T-cell (primary cell): Measurements from ENCODE around the gene IFNLR1. TPM values are rescaled to one million over a fixed set of nuclear protein-coding genes. Genes with fewer than 3 reads are reported as not detected.

Source experiments
- ATAC-seq, 4 experiments: fragments of 200-7000 bp in 3 of 4; fragments of 150-1000 bp in 1 of 4; cut with Tn5 transposase; replicated peaks in 1 of 4; 1 replicate in 3 of 4; 2 replicates in 1 of 4; pipeline ENCODE4 v1.10.0; 2021; ENCODE audit warnings: moderate library complexity in 3 of 4, mild to moderate bottlenecking in 2 of 4, moderate number of reproducible peaks in 1 of 4
- CTCF ChIA-PET, 2 donors: fragments of 300-600 bp; sonication (Branson Sonifier 250); formaldehyde crosslinking; loops; one replicate each; lab custom pipeline; 2022; ENCODE audit warnings: antibody characterized with exemption in 2 of 2; lab: Charles Lee
- POLR2A ChIA-PET, 2 donors: fragments of 300-600 bp; sonication (Branson Sonifier 250); formaldehyde crosslinking; loops; one replicate each; lab custom pipeline; 2022; ENCODE audit warnings: antibody characterized with exemption in 2 of 2; lab: Charles Lee
- DNase-seq, 35 experiments: peaks; one replicate each; pipeline versions ENCODE4 v3.0.0 to v3.0.0-alpha.2; 2013 to 2023
- H3K27ac ChIP-seq: one replicate; pipeline ENCODE4 v1.5.1; 2013; ENCODE audit warnings: low read length
- H3K27me3 ChIP-seq, 2 experiments: replicated peaks in 1 of 2; 1 replicate in 1 of 2; 2 replicates in 1 of 2; pipeline versions ENCODE4 v1.6.1 to v1.7.0; 2013; ENCODE audit warnings: low read length in 1 of 2, mixed read lengths in 1 of 2; ENCODE audit not compliant: control insufficient read depth in 2 of 2, insufficient read depth in 2 of 2; ENCODE audit errors: extremely low read depth in 1 of 2
- H3K36me3 ChIP-seq, 2 donors: 1 replicate in 1 of 2; 2 replicates in 1 of 2; pipeline versions ENCODE4 v1.6.1 to v1.7.0; 2013; ENCODE audit warnings: low read length in 1 of 2; ENCODE audit not compliant: control insufficient read depth in 2 of 2, insufficient read depth in 1 of 2; ENCODE audit errors: extremely low read depth in 1 of 2
- H3K4me1 ChIP-seq, 2 experiments: 1 replicate in 1 of 2; 2 replicates in 1 of 2; pipeline versions ENCODE4 v1.6.1 to v1.7.0; 2013; ENCODE audit warnings: low read length in 2 of 2, mixed read lengths in 1 of 2; ENCODE audit not compliant: insufficient read depth in 2 of 2, control insufficient read depth in 1 of 2; ENCODE audit errors: extremely low read depth in 1 of 2
- H3K4me3 ChIP-seq, 2 donors: 1 replicate in 1 of 2; 2 replicates in 1 of 2; pipeline versions ENCODE4 v1.5.1 to v1.7.0; 2013; ENCODE audit warnings: mild to moderate bottlenecking in 2 of 2, low read length in 1 of 2, moderate library complexity in 1 of 2; ENCODE audit not compliant: control insufficient read depth in 1 of 2; ENCODE audit errors: extremely low read depth in 1 of 2
- H3K9me3 ChIP-seq: 2 replicates; pipeline ENCODE4 v1.7.0; 2013
- H3K27ac Mint-ChIP-seq, 2 donors: one replicate each; pipeline ENCODE4 v1.8.0; 2020 to 2021; ENCODE audit warnings: mild to moderate bottlenecking in 2 of 2, mixed read lengths in 2 of 2
- H3K27me3 Mint-ChIP-seq, 2 donors: one replicate each; pipeline ENCODE4 v1.8.0; 2021 to 2022; ENCODE audit warnings: mixed read lengths in 2 of 2
- H3K36me3 Mint-ChIP-seq: one replicate; pipeline ENCODE4 v1.8.0; 2021; ENCODE audit warnings: mixed read lengths
- H3K4me1 Mint-ChIP-seq, 3 donors: one replicate each; pipeline ENCODE4 v1.8.0; 2020 to 2022; ENCODE audit warnings: mixed read lengths in 3 of 3, mild to moderate bottlenecking in 1 of 3
- H3K4me3 Mint-ChIP-seq, 3 donors: one replicate each; pipeline ENCODE4 v1.8.0; 2020 to 2022; ENCODE audit warnings: mild to moderate bottlenecking in 3 of 3, mixed read lengths in 3 of 3, moderate library complexity in 3 of 3
- H3K9me3 Mint-ChIP-seq, 3 donors: one replicate each; pipeline ENCODE4 v1.8.0; 2020 to 2022; ENCODE audit warnings: mixed read lengths in 3 of 3
- WGBS: methylation state at CpG from one replicate; pipeline ENCODE4 v1.1.5; 2013; ENCODE audit warnings: missing lambda C conversion rate; ENCODE audit not compliant: insufficient coverage; 5-methylcytosine and 5-hydroxymethylcytosine counted together
- total RNA-seq, 35 experiments: library from RNA in 6 of 35; stranded (reverse) in 6 of 35; fragments of 120-200 nt in 1 of 35; gene quantifications; one replicate each; pipeline versions ENCODE4 v1.2.1 to v1.2.4 and lab custom pipeline; 2013 to 2026

Gene IFNLR1
- total RNA-seq, 5 donors from 2014 or later (not counting 1 experiment from before 2014, with no cell fraction given) = 2.4 to 7.0 (median 6.0) TPM

- no peak overlapping the region for H3K4me3 ChIP-seq
- no peak overlapping the region for H3K27ac ChIP-seq
- H3K4me1 ChIP-seq = peaks cover 4 to 28% of the 10 kb centered on the region in 2 experiments
- H3K27me3 ChIP-seq = no peaks in the 10 kb centered on the region
- no peaks in the 10 kb centered on the region for H3K27me3 Mint-ChIP-seq
- peaks cover 15 to 43% (median 32%) of the 10 kb centered on the region in 3 donors for H3K4me1 Mint-ChIP-seq
- no peaks in the 10 kb centered on the region for H3K36me3 ChIP-seq
- no CpG with 5 or more reads among the region's 2 CpGs for WGBS
- H3K36me3 Mint-ChIP-seq = no peaks in the 10 kb centered on the region
- peak overlapping the region in 1 of 2 donors; percentile 27 for H3K27ac Mint-ChIP-seq
- ATAC-seq (no peak), DNase-seq (no peak)
- ChIA-PET POLR2A (no interaction called here), CTCF (no interaction called here)
- no peaks in the 10 kb centered on the region for H3K9me3 Mint-ChIP-seq
- no peaks in the 10 kb centered on the region for H3K9me3 ChIP-seq
- H3K4me3 Mint-ChIP-seq = no peak overlapping the region
These were observed 8.0 kb upstream of the IFNLR1 start for GRCh38 chr1:24195136-24195535.

- peaks cover 13 to 36% of the 10 kb centered on the region in 2 experiments for H3K4me1 ChIP-seq
- Mint-ChIP-seq H3K27ac (peak overlapping the region; percentile 60 to 78), H3K4me1 (peaks cover 26 to 53% (median 41%) of the 10 kb centered on the region in 3 donors), H3K27me3 (no peaks in the 10 kb centered on the region), H3K4me3 (no peak overlapping the region), H3K9me3 (no peaks in the 10 kb centered on the region), H3K36me3 (no peaks in the 10 kb centered on the region)
- POLR2A ChIA-PET = no interaction called here
- 100% methylated on average over 1 of the region's 4 CpGs for WGBS
- ATAC-seq = no peak
- no peaks in the 10 kb centered on the region for H3K9me3 ChIP-seq
- H3K27me3 ChIP-seq = no peaks in the 10 kb centered on the region
- no peak for DNase-seq
- H3K36me3 ChIP-seq = no peaks in the 10 kb centered on the region
- CTCF ChIA-PET = no interaction called here
- no peak overlapping the region for H3K4me3 ChIP-seq
- no peak overlapping the region for H3K27ac ChIP-seq
These were observed 6.0 kb upstream of the IFNLR1 start for GRCh38 chr1:24193046-24193445.

GRCh38 chr1:24191860-24192259, 4.8 kb upstream of the IFNLR1 start:
- no peaks in the 10 kb centered on the region for H3K36me3 ChIP-seq
- H3K9me3 Mint-ChIP-seq = no peaks in the 10 kb centered on the region
- peak overlapping the region; percentile 35 to 90 for H3K27ac Mint-ChIP-seq
- no peaks in the 10 kb centered on the region for H3K36me3 Mint-ChIP-seq
- H3K4me3 ChIP-seq = no peak overlapping the region
- H3K4me1 ChIP-seq = peaks cover 15 to 44% of the 10 kb centered on the region in 2 experiments
- H3K4me3 Mint-ChIP-seq = no peak overlapping the region
- peaks cover 4 to 5% of the 10 kb centered on the region in 2 experiments for H3K27me3 ChIP-seq
- ChIA-PET POLR2A (no interaction called here), CTCF (interaction anchor here in 1 of 2 donors (3.5 kb wide), 1 partner anchor 7 kb away, joined by 25 read pairs; no protein-coding TSS in a partner anchor)
- peak in 1 of 35 experiments; percentile 22 for DNase-seq
- 20% methylated on average over 1 of the region's 5 CpGs for WGBS
- H3K27ac ChIP-seq = peak overlapping the region; percentile 23
- peaks cover 26 to 60% (median 46%) of the 10 kb centered on the region in 3 donors for H3K4me1 Mint-ChIP-seq
- H3K27me3 Mint-ChIP-seq = no peaks in the 10 kb centered on the region
- peak in 3 of 4 experiments; percentile 64 to 79 (median 72) for ATAC-seq
- no peaks in the 10 kb centered on the region for H3K9me3 ChIP-seq

GRCh38 chr1:24190983-24191461, 3.9 kb upstream of the IFNLR1 start:
- H3K27me3 Mint-ChIP-seq = no peaks in the 10 kb centered on the region
- H3K4me3 Mint-ChIP-seq = no peak overlapping the region
- POLR2A ChIA-PET = interaction anchor here in 1 of 2 donors (1.3 kb wide), 1 partner anchor 9 kb away, joined by 3 read pairs; no protein-coding TSS in a partner anchor
- no peak overlapping the region for H3K4me3 ChIP-seq
- peak overlapping the region; percentile 35 to 90 for H3K27ac Mint-ChIP-seq
- WGBS = 90% methylated on average over 2 of the region's 3 CpGs
- peaks cover 33 to 67% (median 53%) of the 10 kb centered on the region in 3 donors for H3K4me1 Mint-ChIP-seq
- no peaks in the 10 kb centered on the region for H3K9me3 Mint-ChIP-seq
- no peaks in the 10 kb centered on the region for H3K36me3 Mint-ChIP-seq
- H3K27ac ChIP-seq = no peak overlapping the region
- ATAC-seq (no peak), DNase-seq (no peak)
- no peaks in the 10 kb centered on the region for H3K36me3 ChIP-seq
- H3K4me1 ChIP-seq = peaks cover 15 to 53% of the 10 kb centered on the region in 2 experiments
- CTCF ChIA-PET = interaction anchor here (0.6 to 3.5 kb wide), 5 partner anchors 8 to 225 kb away, joined by 4 to 25 read pairs (median 9); no protein-coding TSS in a partner anchor
- H3K9me3 ChIP-seq = no peaks in the 10 kb centered on the region
- H3K27me3 ChIP-seq = peaks cover 5 to 6% of the 10 kb centered on the region in 2 experiments

GRCh38 chr1:24189528-24189927, 2.4 kb upstream of the IFNLR1 start:
- Mint-ChIP-seq H3K36me3 (no peaks in the 10 kb centered on the region), H3K4me1 (peaks cover 41 to 65% (median 53%) of the 10 kb centered on the region in 3 donors), H3K4me3 (peak overlapping the region in 1 of 3 donors; percentile 59), H3K27ac (peak overlapping the region; percentile 17 to 72), H3K27me3 (no peaks in the 10 kb centered on the region), H3K9me3 (no peaks in the 10 kb centered on the region)
- ChIA-PET POLR2A (interaction anchor here in 1 of 2 donors (0.5 to 1.3 kb wide), 2 partner anchors 10 to 445 kb away, joined by 3 read pairs; no protein-coding TSS in a partner anchor), CTCF (interaction anchor here (0.6 to 3.5 kb wide), 5 partner anchors 9 to 714 kb away, joined by 3 to 25 read pairs (median 9); no protein-coding TSS in a partner anchor)
- no peak overlapping the region for H3K4me3 ChIP-seq
- H3K27ac ChIP-seq = peak overlapping the region; percentile 55
- no peaks in the 10 kb centered on the region for H3K36me3 ChIP-seq
- 62% methylated on average over 3 of the region's 7 CpGs for whole genome bisulfite sequencing
- H3K27me3 ChIP-seq = peaks cover 5 to 6% of the 10 kb centered on the region in 2 experiments
- ATAC-seq (no peak), DNase-seq (peak in 8 of 35 experiments; percentile 8 to 37 (median 16))
- no peaks in the 10 kb centered on the region for H3K9me3 ChIP-seq
- peaks cover 15 to 60% of the 10 kb centered on the region in 2 experiments for H3K4me1 ChIP-seq

- ChIA-PET POLR2A (no interaction called here), CTCF (interaction anchor here in 1 of 2 donors (0.9 to 2.7 kb wide), 2 partner anchors 36 to 205 kb away, joined by 4 to 12 read pairs; no protein-coding TSS in a partner anchor)
- peak overlapping the region; percentile 56 for H3K27ac ChIP-seq
- DNase-seq (no peak), ATAC-seq (no peak)
- Mint-ChIP-seq H3K4me3 (peak overlapping the region; percentile 79 to 80 (median 79)), H3K36me3 (no peaks in the 10 kb centered on the region), H3K27ac (peak overlapping the region; percentile 64 to 68), H3K27me3 (no peaks in the 10 kb centered on the region), H3K9me3 (no peaks in the 10 kb centered on the region), H3K4me1 (peaks cover 41 to 52% (median 41%) of the 10 kb centered on the region in 3 donors)
- H3K9me3 ChIP-seq = no peaks in the 10 kb centered on the region
- H3K4me1 ChIP-seq = peaks cover 15 to 54% of the 10 kb centered on the region in 2 experiments
- peak overlapping the region; percentile 62 to 77 for H3K4me3 ChIP-seq
- H3K27me3 ChIP-seq = peaks cover 5 to 6% of the 10 kb centered on the region in 2 experiments
- 45% methylated on average over 7 of the region's 8 CpGs for WGBS
- no peaks in the 10 kb centered on the region for H3K36me3 ChIP-seq
These were observed 437 bp downstream of the IFNLR1 start for GRCh38 chr1:24186711-24186992.
